ENCODE data around the gene ZNF813. TPM values are rescaled to one million over a fixed set of nuclear protein-coding genes. Genes with fewer than 3 reads are reported as not detected.

ZNF813 gene
- total and polyA plus RNA-seq, 9 of the 15 experiments (the other 6 are each of a cell fraction or from before 2014, with no cell fraction given) = 1.3 to 8.0 (median 5.3) TPM

- TF ChIP-seq ZNF407 (IDR thresholded peaks at IDR 0.05; ENCODE audit: low read depth) = no peak
- no peak for TF ChIP-seq ZSCAN29 (IDR thresholded peaks at IDR 0.05)
- TF ChIP-seq ZNF79 (CRISPR knock-in tag; IDR thresholded peaks at IDR 0.05; ENCODE audit: low read depth) = no peak
- no peak for TF ChIP-seq ZBTB1 (CRISPR knock-in tag; IDR thresholded peaks at IDR 0.05; ENCODE audit: borderline replicate concordance, low read depth)
- no peak for TF ChIP-seq HCFC1 (IDR thresholded peaks at IDR 0.05; ENCODE audit: low read depth, low read length)
- no peak for TF ChIP-seq KAT8 (IDR thresholded peaks at IDR 0.05; ENCODE audit: low read depth)
Measured at GRCh38 chr19:53509443-53509842, 41.9 kb downstream of the ZNF813 start (continued).

Measured in K562 (cell line).